NCI-H1092 (cell line): ENCODE results near the gene EPB41L1.

ENCODE experiments used
- DNase-seq: peaks from one replicate; lab custom pipeline; 2025; lab: John Stamatoyannopoulos, UW

EPB41L1 gene

GRCh38 chr20:36193977-36194712 is 39.6 kb downstream of the EPB41L1 start:
- no peak for DNase-seq

- no peak for DNase-seq
Observed at GRCh38 chr20:36196676-36197075, 42.1 kb downstream of the EPB41L1 start.

- no peak for DNase-seq
Observed at GRCh38 chr20:36197271-36197670, 42.7 kb downstream of the EPB41L1 start.

- peak; percentile 37 for DNase-seq
Observed at GRCh38 chr20:36199345-36200257, 45.1 kb downstream of the EPB41L1 start.

GRCh38 chr20:36200451-36200850 is 45.9 kb downstream of the EPB41L1 start:
- DNase-seq: no peak

GRCh38 chr20:36201198-36201597 is 46.7 kb downstream of the EPB41L1 start:
- DNase-seq: no peak

GRCh38 chr20:36202891-36203338 is 48.4 kb downstream of the EPB41L1 start:
- peak; percentile 21 for DNase-seq

GRCh38 chr20:36203861-36204260 is 49.3 kb downstream of the EPB41L1 start:
- no peak for DNase-seq

GRCh38 chr20:36205026-36205425 is 50.5 kb downstream of the EPB41L1 start:
- DNase-seq: no peak

- no peak for DNase-seq
Observed at GRCh38 chr20:36206068-36206467, 51.5 kb downstream of the EPB41L1 start.

GRCh38 chr20:36206641-36207040 is 52.1 kb downstream of the EPB41L1 start:
- DNase-seq: no peak

- DNase-seq: no peak
Observed at GRCh38 chr20:36207602-36208001, 53.1 kb downstream of the EPB41L1 start.

GRCh38 chr20:36208257-36208656 is 53.7 kb downstream of the EPB41L1 start:
- DNase-seq: no peak

GRCh38 chr20:36210436-36211021 is 56.0 kb downstream of the EPB41L1 start:
- DNase-seq: no peak

GRCh38 chr20:36213362-36213761 is 58.8 kb downstream of the EPB41L1 start:
- DNase-seq: no peak

- no peak for DNase-seq
Observed at GRCh38 chr20:36214684-36215256, 60.2 kb downstream of the EPB41L1 start.

GRCh38 chr20:36215778-36216177 is 61.2 kb downstream of the EPB41L1 start:
- no peak for DNase-seq

- DNase-seq: no peak
Observed at GRCh38 chr20:36216314-36217025, 61.9 kb downstream of the EPB41L1 start.

GRCh38 chr20:36217226-36217625 is 62.7 kb downstream of the EPB41L1 start:
- no peak for DNase-seq

GRCh38 chr20:36218380-36219064 is 64.0 kb downstream of the EPB41L1 start:
- no peak for DNase-seq

GRCh38 chr20:36219671-36220220 is 65.2 kb downstream of the EPB41L1 start:
- DNase-seq: no peak
